Activated naive CD8-positive, alpha-beta T cell treated with anti-CD3 and anti-CD28 coated beads, Interleukin-2, amount 10 ng/mL, durations not matched to agents 7 days and 5 days (primary cell): ENCODE data around the gene TLK1. TPM values are rescaled to one million over a fixed set of nuclear protein-coding genes. Genes with fewer than 3 reads are reported as not detected.

Experiments
- ATAC-seq: fragments of 150-1000 bp; cut with Tn5 transposase; one replicate; pipeline ENCODE4 v1.10.0; 2021; ENCODE audit warnings: low read depth, moderate library complexity
- POLR2A ChIA-PET: fragments of 350-600 bp; sonication (Branson Sonifier 250); formaldehyde crosslinking; loops from one replicate; lab custom pipeline; 2021; ENCODE audit warnings: antibody characterized with exemption; lab: Charles Lee
- DNase-seq: peaks from one replicate; pipeline ENCODE4 v3.0.0; 2021
- H3K27ac Mint-ChIP-seq: one replicate; pipeline ENCODE4 v1.8.0; 2022; ENCODE audit warnings: mild to moderate bottlenecking, mixed read lengths
- H3K27me3 Mint-ChIP-seq: one replicate; pipeline ENCODE4 v1.8.0; 2022; ENCODE audit warnings: mild to moderate bottlenecking, moderate library complexity, mixed read lengths
- H3K36me3 Mint-ChIP-seq: one replicate; pipeline ENCODE4 v1.8.0; 2021; ENCODE audit warnings: mild to moderate bottlenecking, mixed read lengths
- H3K4me1 Mint-ChIP-seq: one replicate; pipeline ENCODE4 v1.8.0; 2021; ENCODE audit warnings: mixed read lengths
- H3K4me3 Mint-ChIP-seq: one replicate; pipeline ENCODE4 v1.8.0; 2022; ENCODE audit warnings: mild to moderate bottlenecking, moderate library complexity, mixed read lengths
- H3K9me3 Mint-ChIP-seq: one replicate; pipeline ENCODE4 v1.8.0; 2021; ENCODE audit warnings: mixed read lengths
- total RNA-seq, 2 experiments: library from RNA; stranded (reverse); gene quantifications; one replicate each; pipeline ENCODE4 v1.2.3, GENCODE V29; 2021

The TLK1 gene
- total RNA-seq, 2 experiments from 2014 or later = 89.9 to 91.5 TPM

DNA sequence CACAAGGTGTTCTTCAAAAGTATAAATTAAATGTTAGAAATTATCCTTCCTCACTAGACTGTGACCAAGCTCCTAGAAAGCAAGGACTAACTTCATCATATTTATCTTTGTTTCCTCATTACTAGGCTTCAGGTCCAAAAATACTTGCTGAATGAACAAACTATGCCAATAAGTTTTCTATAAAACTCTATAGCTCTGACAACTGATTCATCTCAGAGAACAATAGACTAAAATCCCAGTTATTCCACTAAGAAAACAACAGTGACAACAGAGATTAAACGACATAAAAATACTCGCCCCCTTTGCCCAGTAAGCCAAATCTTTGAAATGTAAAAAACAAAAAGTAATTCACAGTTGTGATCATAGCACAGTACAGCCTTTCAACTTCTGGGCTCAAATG, 13.6 kb downstream of the TLK1 start:
- ATAC-seq = no peak
- POLR2A ChIA-PET = no interaction called here
- Mint-ChIP-seq H3K4me1 (peaks cover 31% of the 10 kb centered on the region), H3K4me3 (no peak overlapping the region), H3K36me3 (peaks cover 16% of the 10 kb centered on the region), H3K9me3 (no peaks in the 10 kb centered on the region), H3K27ac (no peak overlapping the region), H3K27me3 (no peaks in the 10 kb centered on the region)
- DNase-seq = no peak

DNA sequence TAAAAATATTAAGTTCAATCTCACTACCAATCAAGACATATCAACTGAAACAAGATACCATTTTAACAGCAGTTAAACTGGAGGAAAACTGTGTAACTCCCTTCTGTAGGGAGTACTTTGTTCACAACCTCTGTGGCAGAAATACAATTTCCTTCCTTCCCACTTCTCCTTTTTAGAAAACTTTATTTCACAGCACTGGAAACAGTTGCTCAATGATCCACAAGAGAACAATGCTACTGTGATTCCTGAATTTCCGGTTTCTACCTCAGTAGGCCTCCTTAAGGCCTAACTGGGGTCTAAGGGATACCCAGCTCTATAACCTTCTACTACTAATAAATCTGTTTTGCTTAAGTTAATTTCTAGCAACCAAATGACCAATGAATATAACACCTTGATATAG, 14.1 kb downstream of the TLK1 start:
- Mint-ChIP-seq H3K4me3 (no peak overlapping the region), H3K4me1 (peaks cover 29% of the 10 kb centered on the region), H3K27me3 (no peaks in the 10 kb centered on the region), H3K27ac (no peak overlapping the region), H3K36me3 (peaks cover 14% of the 10 kb centered on the region), H3K9me3 (no peaks in the 10 kb centered on the region)
- no peak for ATAC-seq
- DNase-seq = no peak
- POLR2A ChIA-PET = no interaction called here

DNA sequence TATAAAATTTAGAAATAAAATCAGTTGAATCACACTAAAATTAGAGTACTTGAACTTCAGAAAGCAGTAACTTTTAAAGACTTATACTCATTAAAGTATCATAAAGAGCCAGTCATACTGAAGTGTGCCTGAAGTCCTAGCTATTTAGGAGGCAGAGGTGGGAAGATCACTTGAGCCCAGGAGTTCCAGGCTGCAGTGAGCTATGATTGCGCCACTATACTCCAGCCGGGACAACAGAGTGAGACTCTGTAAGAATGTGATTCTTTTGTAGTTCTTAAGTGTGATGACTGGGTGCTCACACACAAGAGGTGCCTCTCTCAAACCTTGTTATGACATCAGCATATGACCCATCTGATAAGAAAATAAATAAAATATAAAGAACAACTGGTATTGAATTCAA, 14.6 kb downstream of the TLK1 start:
- ATAC-seq (no peak), DNase-seq (no peak)
- Mint-ChIP-seq H3K9me3 (no peaks in the 10 kb centered on the region), H3K4me1 (peaks cover 33% of the 10 kb centered on the region), H3K27ac (no peak overlapping the region), H3K36me3 (peaks cover 14% of the 10 kb centered on the region), H3K4me3 (no peak overlapping the region), H3K27me3 (no peaks in the 10 kb centered on the region)
- POLR2A ChIA-PET = no interaction called here

DNA sequence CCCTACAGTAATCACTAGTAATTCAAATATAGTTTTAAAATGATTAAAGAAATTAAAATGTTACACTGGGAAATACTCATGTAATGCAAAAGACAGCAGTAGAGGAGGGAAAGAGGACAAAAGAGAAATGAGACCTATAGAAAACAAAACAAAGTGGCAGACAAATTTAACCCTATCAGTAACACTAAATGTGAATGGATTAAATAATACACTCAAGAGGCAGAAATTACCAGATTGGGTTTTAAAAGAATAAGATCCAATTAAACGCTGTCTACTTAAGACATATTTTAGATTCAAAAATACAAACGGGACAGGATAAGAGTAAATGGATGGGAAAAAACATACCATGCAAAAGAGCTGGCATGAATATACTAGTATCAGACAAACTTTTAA, 17.0 kb downstream of the TLK1 start:
- POLR2A ChIA-PET = no interaction called here
- peaks cover 28% of the 10 kb centered on the region for H3K4me1 Mint-ChIP-seq
- H3K36me3 Mint-ChIP-seq = peaks cover 9% of the 10 kb centered on the region
- ATAC-seq (no peak), DNase-seq (no peak)
- H3K9me3 Mint-ChIP-seq = no peaks in the 10 kb centered on the region
- no peaks in the 10 kb centered on the region for H3K27me3 Mint-ChIP-seq
- H3K4me3 Mint-ChIP-seq = no peak overlapping the region
- no peak overlapping the region for H3K27ac Mint-ChIP-seq

DNA sequence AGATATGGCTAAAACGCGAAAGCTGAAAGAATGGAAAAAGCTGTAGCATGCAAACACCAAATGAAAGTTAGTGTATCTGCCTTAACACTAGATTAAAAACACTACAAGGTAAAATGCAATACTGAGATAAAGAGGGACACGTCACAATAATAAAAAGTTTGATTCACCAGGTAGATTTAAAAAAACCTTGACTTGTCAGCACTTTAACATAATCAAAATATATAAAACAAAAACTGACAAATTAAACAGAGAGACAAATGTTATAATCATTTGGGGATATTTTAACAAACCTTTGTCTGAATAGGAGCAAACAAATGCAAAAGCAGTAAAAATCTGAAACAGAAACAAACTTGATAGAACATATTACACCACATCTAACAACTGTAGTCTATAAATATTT, 18.3 kb downstream of the TLK1 start:
- H3K36me3 Mint-ChIP-seq = peaks cover 8% of the 10 kb centered on the region
- no peak for DNase-seq
- H3K4me1 Mint-ChIP-seq = peaks cover 25% of the 10 kb centered on the region
- no peak for ATAC-seq
- H3K9me3 Mint-ChIP-seq = no peaks in the 10 kb centered on the region
- no peak overlapping the region for H3K4me3 Mint-ChIP-seq
- POLR2A ChIA-PET = no interaction called here
- no peaks in the 10 kb centered on the region for H3K27me3 Mint-ChIP-seq
- no peak overlapping the region for H3K27ac Mint-ChIP-seq

DNA sequence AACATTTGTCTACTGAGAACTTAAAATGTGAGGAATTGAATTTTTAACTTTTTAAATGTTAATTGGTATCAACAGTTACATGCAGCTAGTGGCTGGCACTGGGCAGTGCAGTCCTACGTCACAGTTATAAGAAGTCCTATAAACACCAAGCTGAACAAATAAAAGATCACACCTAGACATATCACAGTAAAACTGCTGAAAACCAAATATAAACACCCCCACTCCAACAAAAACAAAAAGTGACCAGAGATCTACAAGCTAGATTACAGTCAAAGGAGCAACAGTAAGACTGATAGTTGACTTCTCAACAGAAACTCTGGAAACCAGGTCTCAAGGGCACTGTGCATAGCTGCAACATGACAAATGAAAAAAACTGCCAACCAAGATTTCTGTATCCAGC, 19.4 kb downstream of the TLK1 start:
- Mint-ChIP-seq H3K27ac (no peak overlapping the region), H3K9me3 (no peaks in the 10 kb centered on the region), H3K36me3 (peaks cover 8% of the 10 kb centered on the region), H3K4me1 (peaks cover 24% of the 10 kb centered on the region), H3K27me3 (no peaks in the 10 kb centered on the region), H3K4me3 (no peak overlapping the region)
- no peak for ATAC-seq
- POLR2A ChIA-PET = no interaction called here
- DNase-seq = no peak

DNA sequence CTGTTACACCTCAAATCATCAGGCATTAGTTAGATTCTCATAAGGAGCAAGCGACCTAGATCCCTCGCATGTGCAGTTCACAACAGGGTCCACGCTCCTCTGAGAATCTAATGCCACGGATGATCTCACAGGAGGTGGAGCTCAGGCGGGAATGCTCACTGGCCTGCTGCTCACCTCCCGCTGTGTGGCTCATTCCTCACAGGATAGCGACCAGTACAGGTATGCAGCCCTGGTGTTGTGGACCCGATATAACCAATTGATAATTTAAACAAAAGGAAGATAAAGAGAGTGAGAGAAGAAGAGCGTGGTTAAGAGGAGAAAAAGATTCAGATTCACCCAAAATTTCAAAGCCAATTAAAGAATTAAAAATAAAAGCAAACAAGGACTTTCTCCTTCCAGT, 20.8 kb downstream of the TLK1 start:
- no peak overlapping the region for H3K4me3 Mint-ChIP-seq
- DNase-seq (no peak), ATAC-seq (no peak)
- H3K27ac Mint-ChIP-seq = no peak overlapping the region
- H3K36me3 Mint-ChIP-seq = peaks cover 6% of the 10 kb centered on the region
- H3K4me1 Mint-ChIP-seq = peaks cover 26% of the 10 kb centered on the region
- no peaks in the 10 kb centered on the region for H3K9me3 Mint-ChIP-seq
- H3K27me3 Mint-ChIP-seq = no peaks in the 10 kb centered on the region
- POLR2A ChIA-PET = no interaction called here

DNA sequence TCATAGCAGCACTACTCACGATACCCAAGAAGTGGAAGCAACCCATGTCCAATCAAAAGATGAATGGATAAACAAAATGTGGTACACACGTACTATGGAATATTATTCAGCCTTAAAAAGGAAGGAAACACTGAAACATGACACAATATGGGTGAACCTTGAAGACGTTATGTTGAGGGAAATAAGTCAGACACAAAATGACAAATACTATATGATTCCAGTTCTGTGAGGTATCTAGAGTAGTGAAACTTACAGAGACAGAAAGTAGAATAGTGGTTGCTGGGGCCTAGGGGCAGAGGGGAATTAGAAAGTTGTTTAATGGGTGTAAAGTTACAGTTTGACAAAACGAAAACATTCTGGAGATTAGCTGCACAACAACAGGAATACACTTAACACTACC, 24.7 kb downstream of the TLK1 start:
- ATAC-seq (no peak), DNase-seq (no peak)
- H3K27ac Mint-ChIP-seq = no peak overlapping the region
- no peaks in the 10 kb centered on the region for H3K9me3 Mint-ChIP-seq
- no peaks in the 10 kb centered on the region for H3K27me3 Mint-ChIP-seq
- H3K4me3 Mint-ChIP-seq = no peak overlapping the region
- POLR2A ChIA-PET = no interaction called here
- H3K36me3 Mint-ChIP-seq = peaks cover 8% of the 10 kb centered on the region
- H3K4me1 Mint-ChIP-seq = peaks cover 14% of the 10 kb centered on the region

DNA sequence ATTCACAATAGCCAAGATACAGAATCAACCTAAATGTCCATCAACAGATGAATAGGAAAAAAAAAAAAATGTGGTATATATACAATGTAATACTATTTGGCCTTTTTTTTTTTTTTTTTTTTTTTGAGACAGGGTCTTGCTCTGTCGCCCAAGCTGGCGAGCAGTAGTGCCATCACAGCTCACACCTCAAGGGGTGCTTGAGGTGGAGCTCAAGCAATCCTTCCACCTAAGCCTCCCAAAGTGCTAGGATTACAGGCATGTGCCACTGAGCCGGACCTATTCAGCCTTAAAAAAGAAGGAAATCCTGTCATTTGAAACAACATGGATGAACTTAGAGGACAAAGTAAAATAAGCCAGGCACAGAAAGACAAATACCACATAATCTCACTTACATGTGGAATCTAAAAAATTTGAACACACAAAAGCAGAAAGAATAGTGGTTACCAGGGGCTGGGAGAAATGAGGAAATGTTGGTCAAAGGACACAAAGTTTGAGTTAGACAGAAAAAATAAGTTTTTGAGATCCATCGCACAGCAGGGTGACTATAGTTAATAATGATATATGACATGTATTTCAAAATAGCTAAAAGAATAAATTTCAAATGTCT, 26.0 kb downstream of the TLK1 start:
- Mint-ChIP-seq H3K27ac (no peak overlapping the region), H3K36me3 (peaks cover 8% of the 10 kb centered on the region), H3K4me3 (no peak overlapping the region), H3K9me3 (no peaks in the 10 kb centered on the region), H3K4me1 (peaks cover 12% of the 10 kb centered on the region), H3K27me3 (no peaks in the 10 kb centered on the region)
- ATAC-seq (no peak), DNase-seq (no peak)
- POLR2A ChIA-PET = no interaction called here

DNA sequence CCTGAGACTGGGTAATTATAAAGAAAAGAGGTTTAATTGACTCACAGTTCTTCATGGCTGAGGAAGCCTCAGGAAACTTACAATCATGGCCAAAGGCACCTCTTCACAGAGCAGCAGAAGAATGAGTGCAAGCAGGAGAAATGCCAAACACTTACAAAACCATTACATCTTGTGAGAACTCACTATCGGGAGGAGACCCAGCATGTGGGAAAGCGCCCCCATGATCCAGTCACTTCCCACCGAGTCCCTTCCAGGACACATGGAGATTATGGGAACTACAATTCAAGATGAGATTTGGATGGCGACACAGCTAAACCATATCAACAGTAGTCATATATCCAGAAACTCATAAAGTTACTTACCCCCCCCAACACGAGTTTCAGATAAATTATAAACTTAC, 28.6 kb downstream of the TLK1 start:
- no peak overlapping the region for H3K27ac Mint-ChIP-seq
- DNase-seq (no peak), ATAC-seq (no peak)
- peaks cover 16% of the 10 kb centered on the region for H3K4me1 Mint-ChIP-seq
- no peaks in the 10 kb centered on the region for H3K27me3 Mint-ChIP-seq
- POLR2A ChIA-PET = no interaction called here
- H3K36me3 Mint-ChIP-seq = peaks cover 11% of the 10 kb centered on the region
- no peaks in the 10 kb centered on the region for H3K9me3 Mint-ChIP-seq
- no peak overlapping the region for H3K4me3 Mint-ChIP-seq

DNA sequence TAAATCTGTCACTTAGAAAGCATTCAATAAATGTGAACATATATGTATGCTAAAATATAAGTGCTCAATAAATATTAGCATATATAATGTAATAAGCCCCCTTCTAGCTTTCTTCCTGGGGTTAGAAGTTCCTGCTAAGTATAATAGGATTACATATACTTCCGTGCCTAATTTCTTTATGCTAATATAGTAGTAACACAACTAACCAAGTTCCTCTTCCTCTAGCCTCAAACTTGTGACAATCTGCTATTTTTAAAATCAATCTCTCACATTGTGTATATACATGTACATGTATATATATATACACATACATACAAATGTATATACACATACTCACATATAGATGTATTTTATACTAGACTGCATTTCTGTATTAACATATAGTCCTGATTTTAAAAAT, 32.2 kb downstream of the TLK1 start:
- POLR2A ChIA-PET = no interaction called here
- no peak for ATAC-seq
- peaks cover 9% of the 10 kb centered on the region for H3K36me3 Mint-ChIP-seq
- no peak for DNase-seq
- H3K4me3 Mint-ChIP-seq = no peak overlapping the region
- no peaks in the 10 kb centered on the region for H3K9me3 Mint-ChIP-seq
- peaks cover 6% of the 10 kb centered on the region for H3K4me1 Mint-ChIP-seq
- no peak overlapping the region for H3K27ac Mint-ChIP-seq
- no peaks in the 10 kb centered on the region for H3K27me3 Mint-ChIP-seq

DNA sequence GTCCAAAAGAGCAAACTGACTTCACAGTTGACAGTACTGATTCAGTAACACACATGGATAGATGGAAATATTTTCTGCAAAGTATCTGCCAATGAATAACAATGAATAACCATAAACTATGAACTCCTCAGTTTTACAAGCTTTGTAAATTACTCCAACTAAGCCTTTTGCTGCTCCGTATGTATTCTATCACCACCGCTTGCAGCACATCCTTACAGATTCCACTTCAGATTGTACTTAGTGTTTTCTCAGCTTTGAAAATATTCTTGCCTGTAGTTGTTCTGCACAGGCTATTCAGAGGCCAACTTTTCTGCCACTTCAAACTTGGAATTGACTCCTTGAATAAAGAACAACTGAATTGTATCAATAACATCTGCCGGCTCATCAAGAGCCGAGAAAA, 36.2 kb downstream of the TLK1 start:
- H3K9me3 Mint-ChIP-seq = no peaks in the 10 kb centered on the region
- ATAC-seq = no peak
- POLR2A ChIA-PET = interaction anchor here (0.6 kb wide), 1 partner anchor 644 kb away, joined by 3 read pairs; no protein-coding TSS in a partner anchor
- H3K27me3 Mint-ChIP-seq = no peaks in the 10 kb centered on the region
- H3K4me1 Mint-ChIP-seq = peaks cover 6% of the 10 kb centered on the region
- H3K4me3 Mint-ChIP-seq = no peak overlapping the region
- peaks cover 10% of the 10 kb centered on the region for H3K36me3 Mint-ChIP-seq
- no peak overlapping the region for H3K27ac Mint-ChIP-seq
- no peak for DNase-seq

DNA sequence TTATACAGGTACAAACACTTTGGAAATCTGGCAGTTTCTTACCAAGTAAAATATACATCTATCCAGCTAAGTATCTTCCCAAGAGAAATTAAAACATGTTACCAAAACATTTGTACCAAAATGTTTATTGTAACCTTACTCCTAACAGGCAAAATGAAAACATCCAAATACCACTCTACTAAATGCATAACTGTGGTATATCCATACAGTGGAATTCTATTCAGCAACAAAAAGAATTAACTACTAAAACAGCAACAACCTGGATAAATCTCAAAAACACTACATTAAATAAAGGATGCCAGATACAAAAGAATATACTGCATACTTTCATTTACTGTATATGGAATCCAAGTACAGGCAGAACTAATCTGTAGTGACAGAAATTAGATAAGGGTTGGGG, 51.1 kb downstream of the TLK1 start:
- ATAC-seq = no peak
- no peaks in the 10 kb centered on the region for H3K9me3 Mint-ChIP-seq
- H3K4me1 Mint-ChIP-seq = no peaks in the 10 kb centered on the region
- POLR2A ChIA-PET = interaction anchor here (0.5 kb wide), 1 partner anchor 740 kb away, joined by 4 read pairs; no protein-coding TSS in a partner anchor
- no peaks in the 10 kb centered on the region for H3K27me3 Mint-ChIP-seq
- peaks cover 45% of the 10 kb centered on the region for H3K36me3 Mint-ChIP-seq
- H3K27ac Mint-ChIP-seq = no peak overlapping the region
- H3K4me3 Mint-ChIP-seq = no peak overlapping the region
- no peak for DNase-seq

DNA sequence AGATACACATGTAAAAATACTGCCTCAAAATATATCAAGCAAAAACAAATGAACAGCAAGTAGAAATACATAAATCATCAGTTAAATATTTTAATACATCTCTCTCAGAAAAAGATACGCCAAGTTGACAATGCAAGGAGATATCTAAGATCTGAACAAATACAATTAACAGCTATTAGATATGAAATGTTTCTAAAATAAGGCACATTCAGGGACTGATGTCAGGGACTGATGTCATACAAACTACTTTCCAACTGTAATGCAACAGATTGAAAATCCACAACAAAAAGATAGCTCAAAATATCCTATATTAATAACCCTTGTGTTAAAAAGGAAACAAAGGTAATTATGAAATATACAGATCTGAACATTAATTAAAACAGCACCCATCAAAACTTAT, 51.7 kb downstream of the TLK1 start:
- Mint-ChIP-seq H3K9me3 (no peaks in the 10 kb centered on the region), H3K4me1 (no peaks in the 10 kb centered on the region), H3K36me3 (peaks cover 44% of the 10 kb centered on the region), H3K27me3 (no peaks in the 10 kb centered on the region), H3K4me3 (no peak overlapping the region), H3K27ac (no peak overlapping the region)
- POLR2A ChIA-PET = interaction anchor here (0.5 kb wide), 1 partner anchor 740 kb away, joined by 4 read pairs; no protein-coding TSS in a partner anchor
- DNase-seq (no peak), ATAC-seq (no peak)

DNA sequence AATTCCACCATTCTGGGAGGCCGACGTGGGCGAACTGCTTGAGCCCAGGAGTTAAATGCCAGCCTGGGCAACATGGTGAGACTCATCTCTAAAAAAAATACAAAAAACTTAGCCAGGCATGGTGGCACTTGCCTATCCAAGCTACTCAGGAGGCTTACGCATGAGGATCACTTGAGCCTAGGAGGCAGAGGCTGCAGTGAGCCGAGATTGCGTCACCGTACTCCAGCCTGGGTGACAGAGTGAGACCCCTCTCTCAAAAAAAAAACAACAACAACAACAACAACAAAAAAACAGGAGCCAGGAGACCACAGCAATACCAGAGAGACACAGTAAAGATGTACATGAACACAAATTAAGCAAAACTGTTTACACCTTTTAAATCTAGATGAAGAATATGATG, 52.9 kb downstream of the TLK1 start:
- Mint-ChIP-seq H3K27me3 (no peaks in the 10 kb centered on the region), H3K9me3 (no peaks in the 10 kb centered on the region), H3K4me1 (peaks cover 4% of the 10 kb centered on the region), H3K27ac (no peak overlapping the region), H3K4me3 (no peak overlapping the region), H3K36me3 (peaks cover 44% of the 10 kb centered on the region)
- POLR2A ChIA-PET = no interaction called here
- ATAC-seq = no peak
- no peak for DNase-seq
